Measurements from ENCODE around the gene ACTR2. TPM values are rescaled to one million over a fixed set of nuclear protein-coding genes. Genes with fewer than 3 reads are reported as not detected.

The ACTR2 gene
- total and polyA plus RNA-seq, 9 of the 15 experiments (the other 6 are each of a cell fraction or from before 2014, with no cell fraction given): 47.3 to 239 (median 108) TPM

DNA sequence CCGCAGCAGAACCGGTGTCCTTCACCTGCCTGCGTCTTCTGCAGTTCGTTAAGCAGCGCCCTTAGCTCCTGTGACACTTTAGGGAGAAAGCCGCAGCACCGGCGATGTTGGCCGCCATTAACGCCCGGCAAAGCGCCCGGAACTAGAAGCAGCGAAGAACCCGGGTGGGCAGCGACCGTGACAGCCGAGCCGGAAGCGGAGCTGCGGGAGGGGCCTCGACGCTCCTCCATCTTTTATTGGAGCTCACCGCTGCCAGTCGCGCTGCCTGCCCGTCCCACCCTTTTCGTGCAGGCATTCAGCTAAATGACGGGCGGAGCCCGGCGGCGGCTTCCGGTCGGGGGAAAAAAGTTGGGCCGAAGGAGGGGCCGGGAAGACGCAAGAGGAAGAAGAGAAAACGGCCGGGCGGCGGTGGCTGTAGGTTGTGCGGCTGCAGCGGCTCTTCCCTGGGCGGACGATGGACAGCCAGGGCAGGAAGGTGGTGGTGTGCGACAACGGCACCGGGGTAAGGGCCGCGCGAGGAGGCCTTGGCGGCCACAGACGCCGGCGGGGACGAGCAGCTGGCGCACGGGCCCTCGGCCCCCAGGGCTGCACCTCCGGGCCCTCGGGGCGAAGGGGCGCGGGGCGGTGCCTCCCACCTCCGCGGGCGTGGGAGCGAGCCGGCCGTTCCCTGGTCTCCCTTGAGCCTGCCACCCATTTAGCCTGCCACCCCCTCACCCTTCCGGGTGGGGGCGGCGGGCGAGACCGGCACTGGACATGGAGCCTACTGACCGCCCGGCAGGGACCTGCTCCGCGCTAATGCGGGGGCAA lies at the start of gene ACTR2 (continued):
- TF ChIP-seq ZNF174 (CRISPR knock-in tag; IDR thresholded peaks at IDR 0.05): no peak
- peak; percentile 53; the same call in 1 of the 2 replicates for TF ChIP-seq ZBTB7A (IDR thresholded peaks at IDR 0.05; ENCODE audit: borderline replicate concordance, control insufficient read depth, low read depth, low read length)
- TF ChIP-seq, protein P1, sequence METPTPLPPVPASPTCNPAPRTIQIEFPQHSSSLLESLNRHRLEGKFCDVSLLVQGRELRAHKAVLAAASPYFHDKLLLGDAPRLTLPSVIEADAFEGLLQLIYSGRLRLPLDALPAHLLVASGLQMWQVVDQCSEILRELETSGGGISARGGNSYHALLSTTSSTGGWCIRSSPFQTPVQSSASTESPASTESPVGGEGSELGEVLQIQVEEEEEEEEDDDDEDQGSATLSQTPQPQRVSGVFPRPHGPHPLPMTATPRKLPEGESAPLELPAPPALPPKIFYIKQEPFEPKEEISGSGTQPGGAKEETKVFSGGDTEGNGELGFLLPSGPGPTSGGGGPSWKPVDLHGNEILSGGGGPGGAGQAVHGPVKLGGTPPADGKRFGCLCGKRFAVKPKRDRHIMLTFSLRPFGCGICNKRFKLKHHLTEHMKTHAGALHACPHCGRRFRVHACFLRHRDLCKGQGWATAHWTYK (CRISPR knock-in tag; IDR thresholded peaks at IDR 0.05): peak; percentile 89
- TF ChIP-seq CEBPG (CRISPR knock-in tag; IDR thresholded peaks at IDR 0.05): 0 out of 2 replicates have a peak, but pooled peaks have one; percentile 18
- no peak for TF ChIP-seq CEBPG (tag; conservative IDR thresholded peaks at IDR 0.05 in 1 of 2, IDR thresholded peaks at IDR 0.05 in 1 of 2)
- TF ChIP-seq PCBP2 (IDR thresholded peaks at IDR 0.05; ENCODE audit: low read depth, low read length, poor library complexity, severe bottlenecking): no peak
- TF ChIP-seq, protein P2, sequence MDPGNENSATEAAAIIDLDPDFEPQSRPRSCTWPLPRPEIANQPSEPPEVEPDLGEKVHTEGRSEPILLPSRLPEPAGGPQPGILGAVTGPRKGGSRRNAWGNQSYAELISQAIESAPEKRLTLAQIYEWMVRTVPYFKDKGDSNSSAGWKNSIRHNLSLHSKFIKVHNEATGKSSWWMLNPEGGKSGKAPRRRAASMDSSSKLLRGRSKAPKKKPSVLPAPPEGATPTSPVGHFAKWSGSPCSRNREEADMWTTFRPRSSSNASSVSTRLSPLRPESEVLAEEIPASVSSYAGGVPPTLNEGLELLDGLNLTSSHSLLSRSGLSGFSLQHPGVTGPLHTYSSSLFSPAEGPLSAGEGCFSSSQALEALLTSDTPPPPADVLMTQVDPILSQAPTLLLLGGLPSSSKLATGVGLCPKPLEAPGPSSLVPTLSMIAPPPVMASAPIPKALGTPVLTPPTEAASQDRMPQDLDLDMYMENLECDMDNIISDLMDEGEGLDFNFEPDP (CRISPR knock-in tag; IDR thresholded peaks at IDR 0.05): no peak
- TF ChIP-seq POLR2G (IDR thresholded peaks at IDR 0.05; ENCODE audit: low read depth, low read length): peak; percentile 99
- TF ChIP-seq NEUROD1 (IDR thresholded peaks at IDR 0.05; ENCODE audit: borderline replicate concordance, low read depth, low read length, partially characterized antibody): peak; percentile 8
- no peak for TF ChIP-seq YBX1 (IDR thresholded peaks at IDR 0.05)
- TF ChIP-seq ZNF778 (CRISPR knock-in tag; IDR thresholded peaks at IDR 0.05): no peak
- TF ChIP-seq, protein P3, sequence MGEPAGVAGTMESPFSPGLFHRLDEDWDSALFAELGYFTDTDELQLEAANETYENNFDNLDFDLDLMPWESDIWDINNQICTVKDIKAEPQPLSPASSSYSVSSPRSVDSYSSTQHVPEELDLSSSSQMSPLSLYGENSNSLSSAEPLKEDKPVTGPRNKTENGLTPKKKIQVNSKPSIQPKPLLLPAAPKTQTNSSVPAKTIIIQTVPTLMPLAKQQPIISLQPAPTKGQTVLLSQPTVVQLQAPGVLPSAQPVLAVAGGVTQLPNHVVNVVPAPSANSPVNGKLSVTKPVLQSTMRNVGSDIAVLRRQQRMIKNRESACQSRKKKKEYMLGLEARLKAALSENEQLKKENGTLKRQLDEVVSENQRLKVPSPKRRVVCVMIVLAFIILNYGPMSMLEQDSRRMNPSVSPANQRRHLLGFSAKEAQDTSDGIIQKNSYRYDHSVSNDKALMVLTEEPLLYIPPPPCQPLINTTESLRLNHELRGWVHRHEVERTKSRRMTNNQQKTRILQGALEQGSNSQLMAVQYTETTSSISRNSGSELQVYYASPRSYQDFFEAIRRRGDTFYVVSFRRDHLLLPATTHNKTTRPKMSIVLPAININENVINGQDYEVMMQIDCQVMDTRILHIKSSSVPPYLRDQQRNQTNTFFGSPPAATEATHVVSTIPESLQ (CRISPR knock-in tag; IDR thresholded peaks at IDR 0.05): peak; percentile 68; the same call in 1 of the 2 replicates
- no peak for TF ChIP-seq PRMT5 (CRISPR knock-in tag; IDR thresholded peaks at IDR 0.05)
- no peak for TF ChIP-seq ZZZ3 (IDR thresholded peaks at IDR 0.05)
- peak; percentile 90 for TF ChIP-seq EP400 (IDR thresholded peaks at IDR 0.05)
- TF ChIP-seq, protein P4, sequence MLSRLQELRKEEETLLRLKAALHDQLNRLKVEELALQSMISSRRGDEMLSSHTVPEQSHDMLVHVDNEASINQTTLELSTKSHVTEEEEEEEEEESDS (CRISPR knock-in tag; IDR thresholded peaks at IDR 0.05): no peak
- TF ChIP-seq LARP7 (IDR thresholded peaks at IDR 0.05): no peak
- no peak for TF ChIP-seq SMARCA4 (IDR thresholded peaks at IDR 0.05)
- no peak for TF ChIP-seq HMG20B (CRISPR knock-in tag; IDR thresholded peaks at IDR 0.05)
- no peak for TF ChIP-seq GTF2F1 (IDR thresholded peaks at IDR 0.05; ENCODE audit: low read depth, low read length)

Measured in K562 (cell line).